B cell (primary cell): Measurements from ENCODE around the gene ACTL6A.

Experiments
- EZH2 ChIP-seq: IDR thresholded peaks from 2 replicates; pipeline ENCODE4 v1.6.1; 2012; ENCODE audit warnings: borderline replicate concordance, low read depth, mild to moderate bottlenecking, moderate library complexity, low read length; ENCODE audit not compliant: insufficient read depth, poor library complexity, severe bottlenecking
- TF ChIP-seq, protein P1 (sequence below): fragments of 200-600 bp; IDR thresholded peaks from one replicate; pipeline ENCODE4 v1.8.0; 2022; ENCODE audit warnings: antibody characterized with exemption, mild to moderate bottlenecking

- TF ChIP-seq, protein P1, sequence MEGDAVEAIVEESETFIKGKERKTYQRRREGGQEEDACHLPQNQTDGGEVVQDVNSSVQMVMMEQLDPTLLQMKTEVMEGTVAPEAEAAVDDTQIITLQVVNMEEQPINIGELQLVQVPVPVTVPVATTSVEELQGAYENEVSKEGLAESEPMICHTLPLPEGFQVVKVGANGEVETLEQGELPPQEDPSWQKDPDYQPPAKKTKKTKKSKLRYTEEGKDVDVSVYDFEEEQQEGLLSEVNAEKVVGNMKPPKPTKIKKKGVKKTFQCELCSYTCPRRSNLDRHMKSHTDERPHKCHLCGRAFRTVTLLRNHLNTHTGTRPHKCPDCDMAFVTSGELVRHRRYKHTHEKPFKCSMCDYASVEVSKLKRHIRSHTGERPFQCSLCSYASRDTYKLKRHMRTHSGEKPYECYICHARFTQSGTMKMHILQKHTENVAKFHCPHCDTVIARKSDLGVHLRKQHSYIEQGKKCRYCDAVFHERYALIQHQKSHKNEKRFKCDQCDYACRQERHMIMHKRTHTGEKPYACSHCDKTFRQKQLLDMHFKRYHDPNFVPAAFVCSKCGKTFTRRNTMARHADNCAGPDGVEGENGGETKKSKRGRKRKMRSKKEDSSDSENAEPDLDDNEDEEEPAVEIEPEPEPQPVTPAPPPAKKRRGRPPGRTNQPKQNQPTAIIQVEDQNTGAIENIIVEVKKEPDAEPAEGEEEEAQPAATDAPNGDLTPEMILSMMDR: no peak
- no peak for TF ChIP-seq EZH2
Observed at GRCh38 chr3:179526989-179527391, 35.7 kb upstream of the ACTL6A start.
